ENCODE results near the gene KCNJ5.

Gene KCNJ5

DNA sequence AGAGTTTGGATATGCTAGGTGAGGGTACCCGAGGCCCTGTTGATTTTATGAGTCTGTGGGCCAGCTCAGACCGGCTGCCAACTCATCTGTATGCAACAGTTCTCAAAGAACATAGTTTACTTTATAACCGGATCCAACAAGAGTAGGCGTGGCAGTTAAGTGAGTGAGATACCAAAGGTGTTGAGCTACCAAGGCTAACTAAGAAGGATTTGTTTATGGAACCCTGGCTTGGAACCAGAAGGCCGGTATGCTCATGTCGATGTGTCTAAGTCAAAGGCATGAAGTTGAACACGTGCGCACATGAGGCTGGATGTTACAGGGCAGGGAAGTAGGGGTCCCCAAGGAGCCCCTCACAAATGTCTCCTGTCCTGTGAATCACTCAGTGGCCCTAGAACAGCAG is 23.9 kb upstream of the KCNJ5 start, which contains the start of gene KCNJ1:
TSS of gene KCNJ1 (minus strand) at position 20 of the 400 bp plus-strand sequence. CDS start 27,053 bp downstream, outside the sequence.
- no peaks in the 10 kb centered on the region for H3K4me1 ChIP-seq (ENCODE audit: low read length)
- H2AFZ ChIP-seq (ENCODE audit: low read depth, low read length): no peak within 1 kb of the TSS
- no peaks in the 10 kb centered on the region for H3K79me2 ChIP-seq (ENCODE audit: low read length)
- H3K9ac ChIP-seq (ENCODE audit: low read length): no peak within 1 kb of the TSS
- no peaks in the 10 kb centered on the region for H3K9me3 ChIP-seq (ENCODE audit: insufficient read depth, low read length)
- no peak within 1 kb of the TSS for H3K4me2 ChIP-seq (ENCODE audit: low read length)
- no peak within 1 kb of the TSS for H3K27ac ChIP-seq (ENCODE audit: low read length)
- H3K4me3 ChIP-seq (ENCODE audit: low read length): no peak within 1 kb of the TSS
- H3K36me3 ChIP-seq (replicated peaks; ENCODE audit: low read depth, low read length): no peaks in the 10 kb centered on the region
- TF ChIP-seq, protein P1, sequence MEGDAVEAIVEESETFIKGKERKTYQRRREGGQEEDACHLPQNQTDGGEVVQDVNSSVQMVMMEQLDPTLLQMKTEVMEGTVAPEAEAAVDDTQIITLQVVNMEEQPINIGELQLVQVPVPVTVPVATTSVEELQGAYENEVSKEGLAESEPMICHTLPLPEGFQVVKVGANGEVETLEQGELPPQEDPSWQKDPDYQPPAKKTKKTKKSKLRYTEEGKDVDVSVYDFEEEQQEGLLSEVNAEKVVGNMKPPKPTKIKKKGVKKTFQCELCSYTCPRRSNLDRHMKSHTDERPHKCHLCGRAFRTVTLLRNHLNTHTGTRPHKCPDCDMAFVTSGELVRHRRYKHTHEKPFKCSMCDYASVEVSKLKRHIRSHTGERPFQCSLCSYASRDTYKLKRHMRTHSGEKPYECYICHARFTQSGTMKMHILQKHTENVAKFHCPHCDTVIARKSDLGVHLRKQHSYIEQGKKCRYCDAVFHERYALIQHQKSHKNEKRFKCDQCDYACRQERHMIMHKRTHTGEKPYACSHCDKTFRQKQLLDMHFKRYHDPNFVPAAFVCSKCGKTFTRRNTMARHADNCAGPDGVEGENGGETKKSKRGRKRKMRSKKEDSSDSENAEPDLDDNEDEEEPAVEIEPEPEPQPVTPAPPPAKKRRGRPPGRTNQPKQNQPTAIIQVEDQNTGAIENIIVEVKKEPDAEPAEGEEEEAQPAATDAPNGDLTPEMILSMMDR (IDR thresholded peaks at IDR 0.05; ENCODE audit: low read depth, low read length): no peak
- TF ChIP-seq EZH2phosphoT487 (IDR thresholded peaks at IDR 0.05; ENCODE audit: low read depth): no peak
- H4K20me1 ChIP-seq (ENCODE audit: insufficient read depth, low read length): no peaks in the 10 kb centered on the region
- H3K27me3 ChIP-seq (ENCODE audit: low read depth, low read length): peaks cover 11% of the 10 kb centered on the region

DNA sequence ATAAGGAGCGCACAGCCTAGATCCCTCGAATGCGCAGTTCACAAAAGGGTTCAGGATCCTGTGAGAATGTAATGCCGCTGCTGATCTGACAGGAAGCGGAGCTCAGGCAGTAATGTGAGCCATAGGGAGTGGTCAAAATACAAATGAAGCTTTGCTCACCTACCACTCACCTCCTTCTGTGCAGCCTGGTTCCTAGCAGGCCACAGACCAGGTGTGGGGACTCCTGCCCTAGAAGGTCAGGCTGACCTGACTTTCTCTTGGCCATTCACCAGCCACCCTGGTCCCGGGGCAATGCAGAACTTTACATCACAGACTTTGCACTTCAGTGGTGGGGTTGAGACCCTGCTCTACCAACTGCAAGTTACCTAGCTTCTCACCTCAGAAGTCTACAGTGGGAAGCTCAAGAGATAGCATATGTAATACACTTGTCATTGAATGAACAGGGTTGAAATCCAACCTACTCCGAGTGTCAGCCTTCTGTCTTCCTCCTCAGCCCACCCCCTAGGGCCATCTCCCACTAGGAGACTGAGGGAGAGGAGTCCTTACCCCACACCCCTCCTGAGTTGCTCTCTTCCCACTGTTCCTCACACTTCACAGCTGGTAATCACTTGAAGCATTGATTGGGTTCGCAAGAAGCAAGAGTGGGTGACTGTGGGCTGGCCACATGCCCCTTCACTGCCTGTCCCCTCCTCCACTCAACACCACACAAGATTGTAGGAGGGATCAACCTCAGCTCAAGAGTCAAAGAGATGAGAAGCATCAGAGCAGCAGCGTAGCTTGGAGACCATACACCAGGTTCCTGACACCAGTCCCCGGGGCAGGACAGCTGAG is 22.1 kb upstream of the KCNJ5 start:
- no peak overlapping the region for H3K27ac ChIP-seq (ENCODE audit: low read length)
- H3K9ac ChIP-seq (ENCODE audit: low read length): no peak overlapping the region
- no peaks in the 10 kb centered on the region for H4K20me1 ChIP-seq (ENCODE audit: insufficient read depth, low read length)
- no peaks in the 10 kb centered on the region for H3K4me1 ChIP-seq (ENCODE audit: low read length)
- no peaks in the 10 kb centered on the region for H3K9me3 ChIP-seq (ENCODE audit: insufficient read depth, low read length)
- no peaks in the 10 kb centered on the region for H3K79me2 ChIP-seq (ENCODE audit: low read length)
- H2AFZ ChIP-seq (ENCODE audit: low read depth, low read length): no peak overlapping the region
- no peaks in the 10 kb centered on the region for H3K27me3 ChIP-seq (ENCODE audit: low read depth, low read length)
- no peak overlapping the region for H3K4me3 ChIP-seq (ENCODE audit: low read length)
- TF ChIP-seq, protein P1 (IDR thresholded peaks at IDR 0.05; ENCODE audit: low read depth, low read length): no peak
- no peak for TF ChIP-seq EZH2phosphoT487 (IDR thresholded peaks at IDR 0.05; ENCODE audit: low read depth)
- H3K4me2 ChIP-seq (ENCODE audit: low read length): no peak overlapping the region
- no peaks in the 10 kb centered on the region for H3K36me3 ChIP-seq (replicated peaks; ENCODE audit: low read depth, low read length)

DNA sequence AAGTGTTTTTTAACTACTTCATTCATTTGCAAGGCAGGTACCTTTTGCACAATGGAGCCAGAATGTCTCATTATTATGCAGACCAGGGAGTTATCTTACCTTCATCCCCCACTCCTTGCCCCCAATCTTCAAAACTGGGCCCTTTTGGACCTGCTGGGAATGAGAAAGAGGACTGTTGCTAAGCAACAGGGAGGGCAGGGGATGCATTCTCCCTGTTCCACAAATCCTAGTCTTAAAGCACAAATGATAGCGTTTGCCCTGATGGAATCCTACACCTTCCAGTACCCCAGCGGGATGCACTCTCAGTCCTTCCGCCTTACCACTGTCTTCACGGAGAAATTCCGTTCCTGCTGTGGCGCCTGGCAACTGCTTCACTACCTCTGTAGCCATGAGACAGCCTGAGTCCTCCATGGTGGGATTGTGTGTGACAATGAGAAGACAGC is 20.0 kb upstream of the KCNJ5 start:
- H3K27me3 ChIP-seq (ENCODE audit: low read depth, low read length): no peaks in the 10 kb centered on the region

DNA sequence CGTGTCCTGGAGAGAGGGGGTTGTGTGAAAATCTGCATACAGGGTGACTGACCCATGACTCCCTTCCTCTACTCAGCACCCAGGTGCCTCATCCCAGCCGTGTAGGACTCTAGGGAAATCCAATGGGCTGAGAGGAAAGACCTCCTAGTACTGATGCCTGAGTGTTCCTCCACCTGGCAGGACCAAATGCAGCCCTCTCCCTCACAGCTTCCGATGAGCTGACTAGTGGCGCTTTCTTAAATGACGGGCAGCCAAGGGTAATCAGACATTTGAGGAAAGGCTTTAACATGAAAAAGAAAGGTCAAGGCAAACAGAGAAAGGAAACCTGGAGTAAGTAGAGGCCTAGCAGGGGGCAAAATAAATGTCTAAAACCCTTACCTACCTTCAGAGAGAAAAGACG is 19.1 kb upstream of the KCNJ5 start:
- TF ChIP-seq, protein P1 (IDR thresholded peaks at IDR 0.05; ENCODE audit: low read depth, low read length): no peak
- TF ChIP-seq EZH2phosphoT487 (IDR thresholded peaks at IDR 0.05; ENCODE audit: low read depth): no peak
- H3K9ac ChIP-seq (ENCODE audit: low read length): no peak overlapping the region

More for the DNA sequence above, 20.0 kb upstream of the KCNJ5 start:
- H3K9ac ChIP-seq (ENCODE audit: low read length): no peak overlapping the region
- H3K4me2 ChIP-seq (ENCODE audit: low read length): no peak overlapping the region
- H3K4me3 ChIP-seq (ENCODE audit: low read length): no peak overlapping the region
- no peaks in the 10 kb centered on the region for H3K9me3 ChIP-seq (ENCODE audit: insufficient read depth, low read length)
- no peak overlapping the region for H2AFZ ChIP-seq (ENCODE audit: low read depth, low read length)
- H3K79me2 ChIP-seq (ENCODE audit: low read length): no peaks in the 10 kb centered on the region
- no peak overlapping the region for H3K27ac ChIP-seq (ENCODE audit: low read length)
- H3K4me1 ChIP-seq (ENCODE audit: low read length): no peaks in the 10 kb centered on the region
- no peaks in the 10 kb centered on the region for H3K36me3 ChIP-seq (replicated peaks; ENCODE audit: low read depth, low read length)
- no peaks in the 10 kb centered on the region for H4K20me1 ChIP-seq (ENCODE audit: insufficient read depth, low read length)
- TF ChIP-seq EZH2phosphoT487 (IDR thresholded peaks at IDR 0.05; ENCODE audit: low read depth): no peak
- TF ChIP-seq, protein P1 (IDR thresholded peaks at IDR 0.05; ENCODE audit: low read depth, low read length): no peak

More for the DNA sequence above, 19.1 kb upstream of the KCNJ5 start:
- Histone ChIP-seq H3K36me3 (replicated peaks; ENCODE audit: low read depth, low read length) (no peaks in the 10 kb centered on the region), H3K9me3 (ENCODE audit: insufficient read depth, low read length) (no peaks in the 10 kb centered on the region), H4K20me1 (ENCODE audit: insufficient read depth, low read length) (no peaks in the 10 kb centered on the region), H2AFZ (ENCODE audit: low read depth, low read length) (no peak overlapping the region), H3K4me1 (ENCODE audit: low read length) (no peaks in the 10 kb centered on the region), H3K27ac (ENCODE audit: low read length) (no peak overlapping the region), H3K27me3 (ENCODE audit: low read depth, low read length) (no peaks in the 10 kb centered on the region), H3K4me3 (ENCODE audit: low read length) (no peak overlapping the region), H3K79me2 (ENCODE audit: low read length) (no peaks in the 10 kb centered on the region), H3K4me2 (ENCODE audit: low read length) (no peak overlapping the region)
